MCF 10A (cell line): ENCODE results near the gene FBF1. TPM values are rescaled to one million over a fixed set of nuclear protein-coding genes. Genes with fewer than 3 reads are reported as not detected.
"Not testable (repeated sequence)": the region's sequence is repeated elsewhere in the genome, so short reads cannot be mapped to it uniquely, and the experiment has no call there.

ENCODE experiments used
- BruUV-seq: library from RNA; stranded (reverse); fragments of 400-500 nt; replicated peaks from 2 replicates; lab custom pipeline; 2021; lab: Mats Ljungman, UMichigan
- CTCF ChIA-PET: fragments of 300-600 bp; sonication (Branson Sonifier 250); formaldehyde crosslinking; extraction: SDS; loops from one replicate; lab custom pipeline; 2021; ENCODE audit warnings: antibody characterized with exemption, inconsistent platforms; lab: Yijun Ruan, JAX
- POLR2A ChIA-PET: fragments of 300-600, 350-650 bp; sonication (Branson Sonifier 250); formaldehyde crosslinking; extraction: SDS; loops from one replicate; lab custom pipeline; 2020; ENCODE audit warnings: antibody characterized with exemption, inconsistent platforms; lab: Yijun Ruan, JAX
- DNase-seq: peaks from one replicate; pipeline ENCODE4 v3.0.0-alpha.2; 2018; ENCODE audit not compliant: unreplicated experiment
- H3K27ac Mint-ChIP-seq: one replicate; pipeline ENCODE4 v1.8.0; 2022; ENCODE audit warnings: mild to moderate bottlenecking, low read depth, mixed read lengths; ENCODE audit not compliant: unreplicated experiment
- H3K27me3 Mint-ChIP-seq: one replicate; pipeline ENCODE4 v1.8.0; 2022; ENCODE audit warnings: mixed read lengths; ENCODE audit not compliant: insufficient read depth, unreplicated experiment
- H3K36me3 Mint-ChIP-seq: one replicate; pipeline ENCODE4 v1.8.0; 2022; ENCODE audit warnings: mild to moderate bottlenecking, moderate library complexity, mixed read lengths; ENCODE audit not compliant: insufficient read depth, unreplicated experiment
- H3K4me1 Mint-ChIP-seq: one replicate; pipeline ENCODE4 v1.8.0; 2022; ENCODE audit warnings: mixed read lengths; ENCODE audit not compliant: insufficient read depth, unreplicated experiment
- H3K4me3 Mint-ChIP-seq: one replicate; pipeline ENCODE4 v1.8.0; 2022; ENCODE audit warnings: mild to moderate bottlenecking, moderate library complexity, mixed read lengths; ENCODE audit not compliant: unreplicated experiment
- H3K9me3 Mint-ChIP-seq: one replicate; pipeline ENCODE4 v1.8.0; 2022; ENCODE audit warnings: mixed read lengths; ENCODE audit not compliant: unreplicated experiment
- CTCF ChIP-seq: fragments of 200-600 bp; IDR thresholded peaks from one replicate; pipeline ENCODE4 v1.8.0; 2022; ENCODE audit warnings: antibody characterized with exemption, mild to moderate bottlenecking; ENCODE audit not compliant: unreplicated experiment
- intact Hi-C: fragments of 100-400 bp; cut with micrococcal nuclease; formaldehyde crosslinking; loops from 2 replicates; pipeline ENCODE4 v1.14.1; 2022
- total RNA-seq: library from RNA; stranded (reverse); gene quantifications from 2 replicates; pipeline ENCODE4 v1.2.3, GENCODE V29; 2022

FBF1 gene
- total RNA-seq, 1 experiment from 2014 or later, result 14.0 TPM

GRCh38 chr17:75891022-75891604, 49.7 kb downstream of the FBF1 start:
- no TSS peak for BruUV-seq
- DNase-seq, result no peak
- no peak overlapping the region for H3K4me3 Mint-ChIP-seq
- peaks cover 21% of the 10 kb centered on the region for H3K36me3 Mint-ChIP-seq
- ChIA-PET CTCF (interaction anchor here (0.7 to 3.4 kb wide), 2 partner anchors 12 to 125 kb away, joined by 4 to 13 read pairs; partner anchors contain the start of gene TRIM47), POLR2A (interaction anchor here (0.9 to 3.8 kb wide), 2 partner anchors 13 to 37 kb away, joined by 3 to 18 read pairs; partner anchors contain the start of gene TRIM47)
- intact Hi-C loops, result no loop called here
- no peaks in the 10 kb centered on the region for H3K27me3 Mint-ChIP-seq
- no peak for TF ChIP-seq CTCF
- peaks cover 19% of the 10 kb centered on the region for H3K4me1 Mint-ChIP-seq
- H3K27ac Mint-ChIP-seq, result no peak overlapping the region
- no peaks in the 10 kb centered on the region for H3K9me3 Mint-ChIP-seq

- ChIA-PET CTCF (interaction anchor here (0.7 to 3.4 kb wide), 3 partner anchors 10 to 521 kb away, joined by 3 to 13 read pairs (median 3); partner anchors contain the start of gene TRIM47), POLR2A (interaction anchor here (1.4 to 3.8 kb wide), 2 partner anchors 11 to 222 kb away, joined by 3 to 18 read pairs; partner anchors contain the start of genes RECQL5, SAP30BP and TRIM47)
- no peak for DNase-seq
- Mint-ChIP-seq H3K9me3 (no peaks in the 10 kb centered on the region), H3K4me3 (no peak overlapping the region), H3K36me3 (peaks cover 21% of the 10 kb centered on the region), H3K27ac (no peak overlapping the region), H3K27me3 (no peaks in the 10 kb centered on the region), H3K4me1 (peaks cover 8% of the 10 kb centered on the region)
- intact Hi-C loops, result no loop called here
- no TSS peak for BruUV-seq
- no peak for TF ChIP-seq CTCF
These were observed 51.4 kb downstream of the FBF1 start for GRCh38 chr17:75889454-75889853.

GRCh38 chr17:75888484-75888883, 52.4 kb downstream of the FBF1 start:
- ChIA-PET POLR2A (interaction anchor here (0.6 to 3.8 kb wide), 3 partner anchors 10 to 109 kb away, joined by 3 to 18 read pairs (median 3); partner anchors contain the start of genes TRIM47 and WBP2), CTCF (interaction anchor here (0.6 to 3.4 kb wide), 2 partner anchors 9 to 28 kb away, joined by 3 to 13 read pairs; partner anchors contain the start of gene TRIM47)
- H3K4me1 Mint-ChIP-seq, result no peaks in the 10 kb centered on the region
- no peak for DNase-seq
- BruUV-seq, result no TSS peak
- no peak for TF ChIP-seq CTCF
- H3K9me3 Mint-ChIP-seq, result no peaks in the 10 kb centered on the region
- intact Hi-C loops, result no loop called here
- no peak overlapping the region for H3K4me3 Mint-ChIP-seq
- H3K27me3 Mint-ChIP-seq, result no peaks in the 10 kb centered on the region
- no peak overlapping the region for H3K27ac Mint-ChIP-seq
- peaks cover 12% of the 10 kb centered on the region for H3K36me3 Mint-ChIP-seq

GRCh38 chr17:75885860-75886259, 55.0 kb downstream of the FBF1 start:
- BruUV-seq, H3K27me3 Mint-ChIP-seq, H3K9me3 Mint-ChIP-seq, DNase-seq, H3K4me1 Mint-ChIP-seq, H3K27ac Mint-ChIP-seq, H3K4me3 Mint-ChIP-seq, intact Hi-C loops, H3K36me3 Mint-ChIP-seq: not testable (repeated sequence)
- POLR2A ChIA-PET, result interaction anchor here (2.1 kb wide), 1 partner anchor 11 kb away, joined by 8 read pairs; the partner anchor contains the start of gene TRIM65
- CTCF ChIA-PET, result interaction anchor here (0.7 to 2.2 kb wide), 3 partner anchors 10 to 523 kb away, joined by 3 to 7 read pairs (median 4); partner anchors contain the start of gene TRIM65
